IMR-90 (cell line): ENCODE measurements around the gene MBD3L2. TPM values are rescaled to one million over a fixed set of nuclear protein-coding genes. Genes with fewer than 3 reads are reported as not detected.

Source experiments
- ATAC-seq: fragments of 200-7000 bp; cut with Tn5 transposase; 2 replicates; pipeline ENCODE4 v1.9.1; 2020; ENCODE audit warnings: low read depth, mild to moderate bottlenecking, moderate library complexity
- BruUV-seq: library from RNA; stranded (reverse); fragments of 400-500 nt; replicated peaks from 2 replicates; lab custom pipeline; 2021; lab: Mats Ljungman, UMichigan
- CTCF ChIA-PET: fragments of 300-600 bp; formaldehyde crosslinking; extraction: SDS; loops from one replicate; lab custom pipeline; 2021; ENCODE audit warnings: antibody characterized with exemption; lab: Yijun Ruan, JAX
- POLR2A ChIA-PET: fragments of 300-600 bp; sonication (Branson Sonifier 250); formaldehyde crosslinking; loops from one replicate; lab custom pipeline; 2022; ENCODE audit warnings: antibody characterized with exemption; ENCODE audit not compliant: unreplicated experiment; lab: Charles Lee
- DNase-seq: peaks from one replicate; pipeline ENCODE4 v3.0.0; 2013
- H2AFZ ChIP-seq: replicated peaks from 2 replicates; pipeline ENCODE3; 2013; ENCODE audit warnings: low read length, mild to moderate bottlenecking; ENCODE audit not compliant: poor library complexity
- H2AK5ac ChIP-seq: 2 replicates; pipeline ENCODE4 v1.6.1; 2013; ENCODE audit warnings: low read depth, low read length, inconsistent platforms
- H2AK9ac ChIP-seq: replicated peaks from 2 replicates; pipeline ENCODE3; 2013; ENCODE audit warnings: mild to moderate bottlenecking, low read depth, low read length, moderate library complexity; ENCODE audit not compliant: poor library complexity
- H2BK120ac ChIP-seq: 2 replicates; pipeline ENCODE4 v1.6.1; 2013; ENCODE audit warnings: low read depth, low read length, inconsistent platforms
- H2BK15ac ChIP-seq: 3 replicates; pipeline ENCODE4 v1.6.1; 2013; ENCODE audit warnings: low read depth, low read length, inconsistent platforms
- H2BK20ac ChIP-seq: 2 replicates; pipeline ENCODE4 v1.6.1; 2013; ENCODE audit warnings: low read depth, mild to moderate bottlenecking, inconsistent platforms, low read length, moderate library complexity
- H2BK5ac ChIP-seq: 2 replicates; pipeline ENCODE4 v1.6.1; 2013; ENCODE audit warnings: mild to moderate bottlenecking, low read depth, low read length, inconsistent platforms; ENCODE audit not compliant: poor library complexity, severe bottlenecking
- H3K14ac ChIP-seq: replicated peaks from 2 replicates; pipeline ENCODE4 v1.6.1; 2013; ENCODE audit warnings: low read depth, low read length, inconsistent platforms
- H3K18ac ChIP-seq: 2 replicates; pipeline ENCODE4 v1.6.1; 2013; ENCODE audit warnings: low read depth, low read length, control low read depth
- H3K23ac ChIP-seq: 2 replicates; pipeline ENCODE4 v1.6.1; 2013; ENCODE audit warnings: low read depth, low read length, inconsistent platforms
- H3K27ac ChIP-seq: 2 replicates; pipeline ENCODE4 v1.5.1; 2013; ENCODE audit warnings: mild to moderate bottlenecking, control low read depth, low read length; ENCODE audit not compliant: insufficient read depth
- H3K27me3 ChIP-seq: 2 replicates; pipeline ENCODE4 v1.6.1; 2013; ENCODE audit warnings: low read length; ENCODE audit not compliant: control insufficient read depth, insufficient read depth
- H3K36me3 ChIP-seq: 2 replicates; pipeline ENCODE4 v1.6.1; 2013; ENCODE audit warnings: low read length, mixed read lengths; ENCODE audit not compliant: control insufficient read depth, insufficient read depth
- H3K4ac ChIP-seq: 2 replicates; pipeline ENCODE4 v1.6.1; 2013; ENCODE audit warnings: low read depth, low read length, inconsistent platforms
- H3K4me1 ChIP-seq: 2 replicates; pipeline ENCODE4 v1.6.1; 2013; ENCODE audit warnings: low read length, mixed read lengths; ENCODE audit not compliant: control insufficient read depth, insufficient read depth
- H3K4me2 ChIP-seq: 2 replicates; pipeline ENCODE4 v1.6.1; 2013; ENCODE audit warnings: low read depth, mild to moderate bottlenecking, control low read depth, low read length, moderate library complexity
- H3K4me3 ChIP-seq: 2 replicates; pipeline ENCODE4 v1.5.1; 2013; ENCODE audit warnings: low read depth, mild to moderate bottlenecking, control low read depth, low read length, moderate library complexity; ENCODE audit not compliant: insufficient read depth
- H3K56ac ChIP-seq: 2 replicates; pipeline ENCODE4 v1.6.1; 2013; ENCODE audit warnings: low read length, inconsistent platforms; ENCODE audit not compliant: insufficient read depth; ENCODE audit errors: extremely low read depth
- H3K79me1 ChIP-seq, 2 experiments: 2 replicates each; pipeline ENCODE4 v1.6.1; 2013; ENCODE audit warnings: low read length in 2 of 2, inconsistent platforms in 1 of 2, low read depth in 1 of 2
- H3K9ac ChIP-seq: 2 replicates; pipeline ENCODE4 v1.6.1; 2013; ENCODE audit warnings: low read depth, low read length, control low read depth
- H3K9me1 ChIP-seq: 2 replicates; pipeline ENCODE4 v1.6.1; 2013; ENCODE audit warnings: low read length, inconsistent platforms; ENCODE audit not compliant: insufficient read depth
- H3K9me3 ChIP-seq: 2 replicates; pipeline ENCODE4 v1.6.1; 2013; ENCODE audit warnings: low read length; ENCODE audit not compliant: control insufficient read depth, insufficient read depth
- H4K20me1 ChIP-seq: 2 replicates; pipeline ENCODE4 v1.6.1; 2013; ENCODE audit warnings: low read length, inconsistent platforms; ENCODE audit not compliant: insufficient read depth
- H4K5ac ChIP-seq: 2 replicates; pipeline ENCODE4 v1.6.1; 2013; ENCODE audit warnings: mild to moderate bottlenecking, low read depth, low read length, control low read depth
- H4K8ac ChIP-seq, 2 experiments: 2 replicates each; pipeline ENCODE4 v1.6.1; 2013; ENCODE audit warnings: low read depth in 2 of 2, low read length in 2 of 2, control low read depth in 1 of 2, inconsistent platforms in 1 of 2
- H4K91ac ChIP-seq: 2 replicates; pipeline ENCODE4 v1.6.1; 2013; ENCODE audit warnings: low read depth, low read length, inconsistent platforms; ENCODE audit not compliant: insufficient read depth
- BHLHE40 ChIP-seq: fragments of 150-350 bp; IDR thresholded peaks from 2 replicates; pipeline ENCODE4 v1.6.1; 2016; ENCODE audit warnings: mild to moderate bottlenecking, low read depth, low read length
- POLR2A ChIP-seq: IDR thresholded peaks from 2 replicates; pipeline ENCODE4 v1.6.1; 2012; ENCODE audit warnings: mild to moderate bottlenecking, low read depth, low read length
- RAD21 ChIP-seq: IDR thresholded peaks from 2 replicates; pipeline ENCODE4 v1.6.1; 2012; ENCODE audit warnings: low read length, improper control_type of control experiment
- WGBS, 2 experiments: methylation state at CpG; one replicate each; pipeline versions ENCODE4 v1.1.5 to v1.1.7; 2013; ENCODE audit warnings: missing lambda C conversion rate in 2 of 2; ENCODE audit not compliant: insufficient read length in 1 of 2; ENCODE audit errors: extremely low coverage in 2 of 2; 5-methylcytosine and 5-hydroxymethylcytosine counted together
- dilution Hi-C: fragments of 300-500 bp; cut with HindIII; formaldehyde crosslinking; loops from one replicate; pipeline ENCODE4 v1.14.3; 2018; ENCODE audit warnings: low sequenced_read_pairs; ENCODE audit not compliant: unreplicated experiment
- in situ Hi-C: fragments of 300-500 bp; cut with MboI; formaldehyde crosslinking; loops from 3 replicates; pipeline ENCODE4 v1.14.3; 2019; ENCODE audit warnings: low sequenced_read_pairs, inconsistent platforms, mixed read lengths
- intact Hi-C: fragments of 100-400 bp; cut with micrococcal nuclease; formaldehyde crosslinking; loops from 2 replicates; pipeline ENCODE4 v1.10.0; 2022
- polyA plus RNA-seq, 3 experiments: library from polyadenylated mRNA; depleted of rRNA; stranded (reverse); fragments of >200 nt; gene quantifications; 2 replicates each; pipeline ENCODE4 v1.2.3, GENCODE V29; 2012; ENCODE audit warnings: low replicate concordance in 1 of 3
- total RNA-seq: library from RNA; depleted of rRNA; stranded (reverse); fragments of >200 nt; gene quantifications from 2 replicates; pipeline ENCODE4 v1.2.3, GENCODE V29; 2012
- TF ChIP-seq, protein P1 (sequence below): fragments of 150-350 bp; IDR thresholded peaks from 2 replicates; pipeline ENCODE4 v1.6.1; 2017; ENCODE audit warnings: mild to moderate bottlenecking, antibody characterized with exemption, low read length, low read depth

MBD3L2 gene
- total and polyA plus RNA-seq, 2 of the 4 experiments (the other 2 are of a cell fraction): not detected

DNA sequence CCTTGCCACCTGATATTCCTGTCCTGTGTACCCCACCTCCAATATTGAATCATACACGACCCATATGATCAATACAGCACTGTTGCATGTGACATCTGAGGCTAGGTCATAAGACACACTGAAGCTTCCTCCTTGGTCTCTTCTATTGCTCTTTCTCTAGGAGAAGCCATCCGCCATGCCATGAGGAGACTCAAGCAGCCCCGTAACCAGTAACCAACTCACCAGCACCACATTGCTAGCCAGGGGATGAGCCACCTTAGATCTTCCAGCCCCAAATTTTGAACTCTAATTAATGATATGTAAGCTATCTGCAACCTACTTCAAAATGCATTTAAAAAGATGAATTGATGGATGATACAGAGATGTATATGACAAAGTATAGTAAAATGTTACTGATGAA is 49.0 kb downstream of the MBD3L2 start:
- no peak overlapping the region for H3K4ac ChIP-seq
- peak overlapping the region in 1 of 2 experiments; percentile 13; a peak in 2 of 4 replicates for H4K8ac ChIP-seq
- H3K4me1 ChIP-seq: no peaks in the 10 kb centered on the region
- DNase-seq: no peak
- ATAC-seq: no peak
- in situ Hi-C loops (no loop called here), dilution Hi-C loops (no loop called here), intact Hi-C loops (no loop called here)
- H3K14ac ChIP-seq: no peak overlapping the region
- ChIA-PET POLR2A (interaction anchor here (0.6 kb wide), 2 partner anchors 26 to 605 kb away, joined by 3 to 7 read pairs; no protein-coding TSS in a partner anchor), CTCF (no interaction called here)
- no peak overlapping the region for H4K5ac ChIP-seq
- no peak overlapping the region for H3K9ac ChIP-seq
- no peaks in the 10 kb centered on the region for H3K9me1 ChIP-seq
- H3K18ac ChIP-seq: no peak overlapping the region
- H3K9me3 ChIP-seq: peaks cover 12% of the 10 kb centered on the region
- H3K56ac ChIP-seq: no peak overlapping the region
- no peak overlapping the region for H2AFZ ChIP-seq
- H2AK9ac ChIP-seq: no peak overlapping the region
- H4K20me1 ChIP-seq: no peaks in the 10 kb centered on the region
- H3K27ac ChIP-seq: no peak overlapping the region
- TF ChIP-seq, protein P1, sequence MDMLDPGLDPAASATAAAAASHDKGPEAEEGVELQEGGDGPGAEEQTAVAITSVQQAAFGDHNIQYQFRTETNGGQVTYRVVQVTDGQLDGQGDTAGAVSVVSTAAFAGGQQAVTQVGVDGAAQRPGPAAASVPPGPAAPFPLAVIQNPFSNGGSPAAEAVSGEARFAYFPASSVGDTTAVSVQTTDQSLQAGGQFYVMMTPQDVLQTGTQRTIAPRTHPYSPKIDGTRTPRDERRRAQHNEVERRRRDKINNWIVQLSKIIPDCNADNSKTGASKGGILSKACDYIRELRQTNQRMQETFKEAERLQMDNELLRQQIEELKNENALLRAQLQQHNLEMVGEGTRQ: no peak
- TF ChIP-seq RAD21 (no peak), BHLHE40 (no peak), POLR2A (no peak)
- H2BK15ac ChIP-seq: no peak overlapping the region
- H3K79me1 ChIP-seq: no peaks in the 10 kb centered on the region; a peak in 1 of 4 replicates
- no peak overlapping the region for H2BK20ac ChIP-seq
- H2BK5ac ChIP-seq: no peak overlapping the region
- no peak overlapping the region for H3K4me3 ChIP-seq
- H2AK5ac ChIP-seq: no peak overlapping the region
- WGBS, 2 experiments: no CpG with 5 or more reads among the region's 3 CpGs
- no peak overlapping the region for H3K23ac ChIP-seq
- BruUV-seq: no TSS peak
- H4K91ac ChIP-seq: no peak overlapping the region
- H2BK120ac ChIP-seq: no peak overlapping the region
- no peaks in the 10 kb centered on the region for H3K36me3 ChIP-seq
- no peak overlapping the region; the same call in 1 of the 2 replicates for H3K4me2 ChIP-seq
- no peaks in the 10 kb centered on the region for H3K27me3 ChIP-seq
